LNCAP (cell line): ENCODE data around the gene CPSF4.

ENCODE experiments used
- CTCF ChIP-seq: fragments of 450-650 bp; IDR thresholded peaks from 2 replicates; pipeline ENCODE4 v1.5.1; 2017; ENCODE audit warnings: mild to moderate bottlenecking

Gene CPSF4

DNA sequence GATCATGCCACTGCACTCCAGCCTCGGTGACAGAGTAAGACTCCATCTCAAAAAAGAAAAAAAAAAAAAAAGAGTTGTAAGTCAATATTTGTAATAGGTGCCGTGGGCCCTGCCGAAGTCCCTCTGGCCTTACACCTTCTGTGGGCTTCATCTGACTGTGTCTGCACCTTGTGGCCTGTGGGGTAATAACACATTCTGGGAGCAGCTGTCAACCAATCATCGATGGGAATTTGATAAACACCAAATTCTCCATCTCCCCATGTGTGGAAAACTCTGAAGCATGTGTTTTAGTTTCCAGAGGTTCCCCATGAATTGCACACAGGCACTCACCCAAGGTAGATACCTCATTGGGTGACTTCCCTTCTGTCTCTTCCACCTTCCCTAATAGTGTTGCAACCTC is 50.5 kb downstream of the CPSF4 start:
- no peak for TF ChIP-seq CTCF

GRCh38 chr7:99490878-99491277 is 52.1 kb downstream of the CPSF4 start:
- TF ChIP-seq CTCF, result no peak

- TF ChIP-seq CTCF, result no peak
Measured at GRCh38 chr7:99493823-99494222, 55.1 kb downstream of the CPSF4 start.

DNA sequence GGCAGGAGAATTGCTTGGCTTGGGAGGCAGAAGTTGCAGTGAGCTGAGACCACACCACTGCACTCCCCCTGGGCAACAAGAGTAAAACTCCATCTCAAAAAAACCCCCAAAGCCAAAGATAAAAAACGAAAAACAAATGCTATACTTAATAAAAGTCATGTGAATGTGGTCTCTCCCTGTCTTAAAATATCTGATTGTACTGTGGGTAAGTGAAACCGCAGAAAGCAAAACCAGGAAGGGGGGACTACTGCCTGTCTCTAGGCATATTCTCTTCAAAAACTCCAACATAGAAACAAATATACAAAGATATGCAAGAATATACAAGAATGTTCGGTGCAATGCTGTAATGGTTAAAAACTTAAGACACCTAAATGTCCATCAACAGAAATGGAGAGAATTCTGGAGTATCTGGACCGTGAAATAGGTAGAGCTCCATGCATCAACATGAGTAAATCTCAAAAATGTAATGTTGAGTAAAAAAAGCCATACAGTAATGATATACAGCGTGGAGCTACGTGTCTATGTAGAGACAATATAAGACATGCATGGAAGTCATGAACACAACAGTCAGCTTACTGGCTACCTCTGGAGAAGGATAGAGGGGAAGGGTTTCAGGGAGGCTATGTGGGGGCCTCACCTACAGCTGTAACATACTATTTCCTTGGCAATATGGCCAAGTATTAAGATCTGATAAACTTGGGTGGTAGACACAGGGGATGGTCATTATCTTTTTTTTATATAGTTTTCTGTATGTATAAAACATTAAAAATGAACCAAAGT is 59.2 kb downstream of the CPSF4 start:
- TF ChIP-seq CTCF, result no peak

DNA sequence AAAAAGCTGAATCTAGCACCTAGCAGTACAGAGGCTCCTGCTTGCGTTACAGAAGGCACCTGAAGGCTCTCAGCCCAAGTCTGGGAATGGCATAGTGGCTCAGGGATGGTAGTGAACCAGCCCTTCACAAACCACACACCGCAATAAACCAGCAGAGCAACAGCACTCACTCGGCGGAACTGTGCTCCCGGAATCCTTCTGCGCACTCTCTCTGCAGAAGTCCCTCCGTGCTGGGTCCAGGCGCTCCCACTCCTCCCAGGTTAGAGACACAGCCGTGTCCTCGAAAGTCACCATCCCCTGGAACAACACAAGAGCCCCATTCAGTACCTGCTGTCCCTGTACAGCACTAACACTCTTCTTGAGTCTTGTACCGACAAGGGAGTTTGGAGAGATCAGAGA is 59.8 kb downstream of the CPSF4 start:
- TF ChIP-seq CTCF, result no peak

- no peak for TF ChIP-seq CTCF
Measured at GRCh38 chr7:99499371-99499720, 60.6 kb downstream of the CPSF4 start.

GRCh38 chr7:99499721-99500636 is 61.2 kb downstream of the CPSF4 start, which contains the start of gene ZNF394:
ZNF394 (minus strand) TSS chr7:99500281; CDS start chr7:99500093, 188 bp downstream.
- TF ChIP-seq CTCF, result no peak
